Nephron (organoid): ENCODE data around the gene PRKD1.
"Not testable (repeated sequence)": the region's sequence is repeated elsewhere in the genome, so short reads cannot be mapped to it uniquely, and the experiment has no call there.

Experiments
- H3K27ac Mint-ChIP-seq, 3 experiments: 2 replicates each; pipeline ENCODE4 v1.8.0; 2020; ENCODE audit warnings: mixed read lengths in 3 of 3, mild to moderate bottlenecking in 2 of 3, moderate library complexity in 1 of 3
- H3K27me3 Mint-ChIP-seq: 2 replicates; pipeline ENCODE4 v1.8.0; 2021; ENCODE audit warnings: low read depth, mild to moderate bottlenecking, moderate library complexity, mixed read lengths
- H3K36me3 Mint-ChIP-seq: 2 replicates; pipeline ENCODE4 v1.8.0; 2020; ENCODE audit warnings: low read depth, mixed read lengths
- H3K4me1 Mint-ChIP-seq: 2 replicates; pipeline ENCODE4 v1.8.0; 2020; ENCODE audit warnings: mixed read lengths
- H3K4me3 Mint-ChIP-seq, 3 experiments: 2 replicates each; pipeline ENCODE4 v1.8.0; 2020; ENCODE audit warnings: mild to moderate bottlenecking in 3 of 3, mixed read lengths in 3 of 3, moderate library complexity in 2 of 3
- H3K9me3 Mint-ChIP-seq: 2 replicates; pipeline ENCODE4 v1.8.0; 2020; ENCODE audit warnings: mixed read lengths
- TF ChIP-seq, protein P1 (sequence below), 3 experiments: fragments of 200-600 bp; sonication (generic); IDR thresholded peaks; one replicate each; pipeline ENCODE4 v1.5.0; 2021; ENCODE audit warnings: antibody characterized with exemption in 3 of 3; ENCODE audit not compliant: unreplicated experiment in 3 of 3

Gene PRKD1

DNA sequence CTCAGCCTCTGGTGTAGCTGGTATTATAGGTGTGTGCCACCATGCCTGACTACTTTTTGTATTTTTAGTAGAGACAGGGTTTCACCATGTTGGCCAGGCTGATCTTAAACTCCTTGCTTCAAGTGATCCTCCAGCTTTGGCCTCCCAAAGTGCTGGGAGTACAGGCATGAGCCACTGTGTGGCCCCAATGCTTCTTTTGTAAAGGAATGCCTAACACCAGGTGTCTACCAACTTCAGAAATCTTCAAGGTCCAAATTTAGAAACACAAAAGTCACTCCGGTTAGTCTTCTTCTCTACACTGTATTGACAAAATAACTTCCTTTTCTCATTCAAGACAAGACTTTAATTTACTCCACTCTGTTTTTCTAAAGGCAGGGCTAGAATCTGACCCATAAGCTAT, 188.7 kb downstream of the PRKD1 start:
- H3K4me3 Mint-ChIP-seq: no peak overlapping the region
- H3K27ac Mint-ChIP-seq: no peak overlapping the region
- TF ChIP-seq, protein P1, sequence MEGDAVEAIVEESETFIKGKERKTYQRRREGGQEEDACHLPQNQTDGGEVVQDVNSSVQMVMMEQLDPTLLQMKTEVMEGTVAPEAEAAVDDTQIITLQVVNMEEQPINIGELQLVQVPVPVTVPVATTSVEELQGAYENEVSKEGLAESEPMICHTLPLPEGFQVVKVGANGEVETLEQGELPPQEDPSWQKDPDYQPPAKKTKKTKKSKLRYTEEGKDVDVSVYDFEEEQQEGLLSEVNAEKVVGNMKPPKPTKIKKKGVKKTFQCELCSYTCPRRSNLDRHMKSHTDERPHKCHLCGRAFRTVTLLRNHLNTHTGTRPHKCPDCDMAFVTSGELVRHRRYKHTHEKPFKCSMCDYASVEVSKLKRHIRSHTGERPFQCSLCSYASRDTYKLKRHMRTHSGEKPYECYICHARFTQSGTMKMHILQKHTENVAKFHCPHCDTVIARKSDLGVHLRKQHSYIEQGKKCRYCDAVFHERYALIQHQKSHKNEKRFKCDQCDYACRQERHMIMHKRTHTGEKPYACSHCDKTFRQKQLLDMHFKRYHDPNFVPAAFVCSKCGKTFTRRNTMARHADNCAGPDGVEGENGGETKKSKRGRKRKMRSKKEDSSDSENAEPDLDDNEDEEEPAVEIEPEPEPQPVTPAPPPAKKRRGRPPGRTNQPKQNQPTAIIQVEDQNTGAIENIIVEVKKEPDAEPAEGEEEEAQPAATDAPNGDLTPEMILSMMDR (IDR thresholded peaks at IDR 0.05; ENCODE audit: unreplicated experiment in 3 of 3): no peak
- no peaks in the 10 kb centered on the region for H3K36me3 Mint-ChIP-seq
- peaks cover 21% of the 10 kb centered on the region for H3K4me1 Mint-ChIP-seq
- H3K27me3 Mint-ChIP-seq: no peaks in the 10 kb centered on the region
- H3K9me3 Mint-ChIP-seq: peaks cover 2% of the 10 kb centered on the region

DNA sequence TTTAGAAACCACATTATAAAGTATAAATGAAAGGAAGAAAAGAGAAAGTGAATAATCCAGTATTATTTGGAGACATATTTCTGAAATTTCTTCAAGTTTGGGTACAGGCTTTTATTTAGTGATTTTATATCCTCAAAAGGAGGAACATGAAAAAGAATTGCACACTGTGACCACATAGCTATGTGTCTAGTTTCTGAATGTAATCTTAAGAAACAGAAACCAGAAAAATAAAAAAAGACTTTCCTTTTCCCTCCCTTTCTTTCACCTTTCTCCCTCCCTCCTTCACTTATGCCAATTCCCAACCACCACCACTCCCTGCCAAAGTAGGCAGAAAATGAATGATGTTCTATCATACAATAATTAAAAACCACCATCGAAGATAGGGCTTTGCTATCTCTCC, 189.6 kb downstream of the PRKD1 start:
- Mint-ChIP-seq H3K4me1 (peaks cover 14% of the 10 kb centered on the region), H3K36me3 (no peaks in the 10 kb centered on the region), H3K4me3 (no peak overlapping the region), H3K9me3 (peaks cover 2% of the 10 kb centered on the region), H3K27me3 (no peaks in the 10 kb centered on the region), H3K27ac (no peak overlapping the region)
- TF ChIP-seq, protein P1 (IDR thresholded peaks at IDR 0.05; ENCODE audit: unreplicated experiment in 3 of 3): no peak

DNA sequence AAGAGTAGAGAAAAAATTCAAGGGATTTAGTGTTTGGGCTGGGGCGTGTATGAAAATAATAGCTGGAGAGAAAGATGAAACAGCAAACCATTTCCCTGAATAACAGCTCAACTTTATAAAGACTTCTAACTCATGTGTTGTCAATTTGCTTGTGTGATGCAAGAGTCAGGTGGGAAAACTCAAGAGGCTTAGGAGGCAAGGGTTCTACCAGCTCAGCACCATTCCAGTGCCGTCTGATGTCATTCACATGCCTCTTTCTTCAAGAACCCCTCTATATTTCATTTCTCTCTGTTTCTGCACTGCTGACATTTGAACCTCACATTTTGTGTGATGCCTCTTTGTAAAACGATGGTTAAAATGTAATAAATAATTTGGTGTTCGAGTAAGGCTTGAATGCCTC, 192.2 kb downstream of the PRKD1 start:
- Mint-ChIP-seq H3K9me3 (peaks cover 2% of the 10 kb centered on the region), H3K4me1 (peaks cover 6% of the 10 kb centered on the region), H3K27ac (no peak overlapping the region), H3K4me3 (no peak overlapping the region), H3K27me3 (no peaks in the 10 kb centered on the region), H3K36me3 (no peaks in the 10 kb centered on the region)
- TF ChIP-seq, protein P1 (IDR thresholded peaks at IDR 0.05; ENCODE audit: unreplicated experiment in 3 of 3): no peak

DNA sequence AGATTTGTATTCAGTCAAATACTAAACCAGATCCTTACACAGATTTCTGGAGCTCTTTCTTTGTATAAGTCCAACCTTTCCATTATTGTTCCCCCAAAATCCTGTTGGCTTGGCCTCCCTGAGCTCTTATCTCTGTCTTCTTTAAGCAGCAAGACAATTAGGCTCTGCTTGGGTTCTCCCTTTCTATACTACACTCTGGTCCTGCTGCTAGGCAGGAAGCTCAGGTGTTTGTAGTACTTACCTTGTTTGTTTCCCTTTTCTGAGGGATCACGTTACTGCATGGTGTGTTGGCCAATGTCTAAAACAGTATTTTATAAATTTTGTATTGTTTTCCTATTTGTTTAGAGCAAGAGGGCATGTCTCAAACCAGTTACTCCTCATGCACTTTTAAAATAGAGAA, 192.9 kb downstream of the PRKD1 start:
- TF ChIP-seq, protein P1 (IDR thresholded peaks at IDR 0.05; ENCODE audit: unreplicated experiment in 3 of 3): no peak
- H3K36me3 Mint-ChIP-seq: no peaks in the 10 kb centered on the region
- no peak overlapping the region for H3K4me3 Mint-ChIP-seq
- no peak overlapping the region for H3K27ac Mint-ChIP-seq
- H3K4me1 Mint-ChIP-seq: peaks cover 6% of the 10 kb centered on the region
- H3K27me3 Mint-ChIP-seq: no peaks in the 10 kb centered on the region
- H3K9me3 Mint-ChIP-seq: peaks cover 2% of the 10 kb centered on the region

DNA sequence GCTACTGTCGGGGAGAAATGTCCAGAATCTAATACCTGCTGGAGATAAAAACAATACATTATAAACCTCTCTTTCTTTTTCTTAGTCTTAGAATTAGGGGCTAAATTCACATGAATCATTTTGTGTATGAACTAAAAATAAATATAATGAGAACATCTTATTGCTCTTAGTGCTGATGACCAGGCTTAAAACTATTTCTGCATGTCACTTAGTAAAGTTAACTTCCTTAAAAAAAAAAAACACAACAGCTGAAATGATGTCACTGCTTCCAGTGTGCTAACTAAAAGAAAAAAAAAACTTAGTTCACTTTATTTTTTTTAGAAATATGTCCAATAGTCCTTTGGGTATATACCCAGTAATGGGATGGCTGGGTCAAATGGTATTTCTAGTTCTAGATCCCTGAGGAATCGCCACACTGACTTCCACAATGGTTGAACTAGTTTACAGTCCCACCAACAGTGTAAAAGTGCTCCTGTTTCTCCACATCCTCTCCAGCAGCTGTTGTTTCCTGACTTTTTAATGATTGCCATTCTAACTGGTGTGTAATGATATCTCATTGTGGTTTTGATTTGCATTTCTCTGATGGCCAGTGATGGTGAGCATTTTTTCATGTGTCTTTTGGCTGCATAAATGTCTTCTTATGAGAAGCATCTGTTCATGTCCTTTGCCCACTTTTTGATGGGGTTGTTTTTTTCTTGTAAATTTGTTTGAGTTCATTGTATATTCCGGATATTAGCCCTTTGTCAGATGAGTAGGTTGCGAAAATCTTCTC, 200.9 kb downstream of the PRKD1 start:
- peaks cover 18% of the 10 kb centered on the region for H3K4me1 Mint-ChIP-seq
- H3K27ac Mint-ChIP-seq, H3K4me3 Mint-ChIP-seq, H3K9me3 Mint-ChIP-seq, H3K27me3 Mint-ChIP-seq, H3K36me3 Mint-ChIP-seq: not testable (repeated sequence)

DNA sequence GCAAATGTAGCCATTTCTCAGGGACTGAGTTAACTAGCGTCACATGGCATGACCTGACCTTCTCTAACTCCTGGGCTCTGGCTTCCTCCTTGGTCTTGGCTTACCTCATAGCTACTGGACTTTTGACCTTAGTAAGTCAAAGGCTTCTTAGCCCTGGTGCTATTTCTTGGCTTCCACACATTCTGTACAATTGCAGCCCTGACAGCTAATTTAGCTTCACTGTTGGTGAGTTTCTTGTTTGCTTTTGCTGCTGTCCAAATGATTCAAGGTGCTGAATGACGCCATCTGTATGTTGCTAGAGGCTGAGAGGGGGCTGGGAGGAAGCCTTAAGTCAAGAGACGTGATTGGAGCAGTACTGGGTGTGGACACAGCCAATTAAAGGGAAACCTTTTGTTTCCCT, 202.7 kb downstream of the PRKD1 start:
- Mint-ChIP-seq H3K9me3 (no peaks in the 10 kb centered on the region), H3K27me3 (no peaks in the 10 kb centered on the region), H3K36me3 (no peaks in the 10 kb centered on the region), H3K4me1 (peaks cover 18% of the 10 kb centered on the region), H3K27ac (peak overlapping the region in 1 of 3 experiments; percentile 2), H3K4me3 (no peak overlapping the region)
- TF ChIP-seq, protein P1 (IDR thresholded peaks at IDR 0.05; ENCODE audit: unreplicated experiment in 3 of 3): no peak
